ENCODE data around the gene MED20.

MED20 gene

GRCh38 chr6:41872147-41872546 is 48.8 kb downstream of the MED20 start:
- no peak overlapping the region for H3K4me3 ChIP-seq (replicated peaks; ENCODE audit: low read depth, low read length)
- TF ChIP-seq CTCF (IDR thresholded peaks at IDR 0.05; ENCODE audit: low read length, missing control alignments) = no peak
- no peak for DNase-seq (ENCODE audit: low read depth)

- DNase-seq (ENCODE audit: low read depth) = no peak
- TF ChIP-seq CTCF (IDR thresholded peaks at IDR 0.05; ENCODE audit: low read length, missing control alignments) = no peak
- no peak overlapping the region for H3K4me3 ChIP-seq (replicated peaks; ENCODE audit: low read depth, low read length)
These were observed 49.2 kb downstream of the MED20 start for GRCh38 chr6:41871691-41872090.

- no peak for TF ChIP-seq CTCF (IDR thresholded peaks at IDR 0.05; ENCODE audit: low read length, missing control alignments)
- no peak overlapping the region for H3K4me3 ChIP-seq (replicated peaks; ENCODE audit: low read depth, low read length)
- no peak for DNase-seq (ENCODE audit: low read depth)
These were observed 61.6 kb downstream of the MED20 start for GRCh38 chr6:41859356-41859755.

DNA sequence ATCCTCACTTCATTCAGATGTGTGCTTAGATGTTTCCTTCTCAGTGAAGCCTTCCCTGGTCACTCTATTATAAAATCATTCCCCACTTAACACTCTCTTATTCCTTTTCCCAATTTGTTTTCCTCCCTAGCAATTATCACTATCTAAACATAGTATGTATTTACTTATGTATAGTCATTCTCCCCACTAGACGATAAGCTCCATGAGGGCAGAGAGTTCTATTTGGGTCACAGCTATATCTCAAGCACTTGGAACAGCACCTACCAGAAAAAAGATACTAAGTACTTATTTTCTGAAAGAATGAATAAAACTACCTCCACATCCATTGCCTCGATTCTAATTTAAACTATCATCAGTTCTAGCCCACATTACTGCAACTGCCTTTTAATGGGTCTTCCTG is 62.2 kb downstream of the MED20 start:
- no peak overlapping the region for H3K4me3 ChIP-seq (replicated peaks; ENCODE audit: low read depth, low read length)

More for the DNA sequence above, 62.2 kb downstream of the MED20 start:
- TF ChIP-seq CTCF (IDR thresholded peaks at IDR 0.05; ENCODE audit: low read length, missing control alignments) = no peak
- no peak for DNase-seq (ENCODE audit: low read depth)
